K562 (cell line): ENCODE measurements around the gene MGST3.

ENCODE experiments used
- CTCF ChIP-seq, 3 experiments: IDR thresholded peaks in 2 of 3; conservative IDR thresholded peaks in 1 of 3; 2 replicates each; pipeline ENCODE4 v1.5.1; 2011 to 2012; ENCODE audit warnings: low read length in 3 of 3, mild to moderate bottlenecking in 3 of 3, control low read depth in 2 of 3, improper control_type of control experiment in 1 of 3, inconsistent platforms in 1 of 3, low read depth in 1 of 3, mixed read lengths in 1 of 3, moderate library complexity in 1 of 3; ENCODE audit not compliant: insufficient read depth in 2 of 3
- FOXP1 ChIP-seq: sonication (generic); formaldehyde crosslinking; IDR thresholded peaks from 2 replicates; pipeline ENCODE4 v1.8.0; 2022; ENCODE audit warnings: mild to moderate bottlenecking, missing genetic modification reagents
- GTF2F1 ChIP-seq: IDR thresholded peaks from 2 replicates; pipeline ENCODE4 v1.6.1; 2011; ENCODE audit warnings: low read depth, low read length, improper control_type of control experiment
- KAT8 ChIP-seq: fragments of 450-650 bp; IDR thresholded peaks from 2 replicates; pipeline ENCODE4 v1.6.1; 2016; ENCODE audit warnings: low read depth, mild to moderate bottlenecking
- KLF1 ChIP-seq: fragments of 450-650 bp; IDR thresholded peaks from 2 replicates; pipeline ENCODE4 v1.6.1; 2016; ENCODE audit warnings: missing genetic modification characterization, missing compliant biosample characterization
- MAFK ChIP-seq: IDR thresholded peaks from 2 replicates; pipeline ENCODE4 v1.6.1; 2011; ENCODE audit warnings: low read length, improper control_type of control experiment
- POLR3A ChIP-seq: IDR thresholded peaks from 2 replicates; pipeline ENCODE4 v1.6.1; 2011; ENCODE audit warnings: borderline replicate concordance, mild to moderate bottlenecking, moderate library complexity; ENCODE audit not compliant: insufficient read length, insufficient read depth; ENCODE audit errors: extremely low read depth
- SRF ChIP-seq, 2 experiments: fragments of 250-450, 450-650 bp in 1 of 2; sonication (Bioruptor Pico) in 1 of 2; sonication (generic) in 1 of 2; formaldehyde crosslinking; IDR thresholded peaks; 2 replicates each; pipeline versions ENCODE4 v1.5.0 to v1.5.1; 2020 to 2022; ENCODE audit warnings: mild to moderate bottlenecking in 1 of 2, missing genetic modification reagents in 1 of 2
- TAF7 ChIP-seq: fragments of 450-650 bp; IDR thresholded peaks from 2 replicates; pipeline ENCODE4 v1.6.1; 2016; ENCODE audit warnings: missing genetic modification characterization, missing compliant biosample characterization
- THRAP3 ChIP-seq: fragments of 450-650 bp; IDR thresholded peaks from 2 replicates; pipeline ENCODE4 v1.6.1; 2016; ENCODE audit warnings: mild to moderate bottlenecking, inconsistent platforms, borderline replicate concordance
- ZBTB11 ChIP-seq, 3 experiments: fragments of 200-800 bp in 1 of 3; fragments of 250-450 bp in 1 of 3; fragments of 450-650 bp in 1 of 3; sonication (Bioruptor Pico) in 1 of 3; sonication (Bioruptor generic) in 1 of 3; formaldehyde crosslinking in 1 of 3; IDR thresholded peaks; 2 replicates each; pipeline versions ENCODE4 v1.6.1 to v1.8.0; 2016 to 2022; ENCODE audit warnings: mild to moderate bottlenecking in 2 of 3, missing genetic modification characterization in 2 of 3, missing compliant biosample characterization in 1 of 3, moderate library complexity in 1 of 3
- ZKSCAN1 ChIP-seq: fragments of 150-350 bp; IDR thresholded peaks from 2 replicates; pipeline ENCODE4 v1.6.1; 2016; ENCODE audit warnings: low read depth, low read length

GRCh38 chr1:165648919-165649572, 18.0 kb downstream of the MGST3 start:
- no peak for TF ChIP-seq TAF7 (tag)
- TF ChIP-seq POLR3A, result no peak
- TF ChIP-seq THRAP3, result no peak
- no peak for TF ChIP-seq GTF2F1
- TF ChIP-seq ZKSCAN1, result no peak
- no peak for TF ChIP-seq KAT8
- no peak for TF ChIP-seq SRF (CRISPR knock-in tag; IDR thresholded peaks at IDR 0.05)
- TF ChIP-seq CTCF (IDR thresholded peaks at IDR 0.05 in 2 of 3, conservative IDR thresholded peaks at IDR 0.05 in 1 of 3; ENCODE audit: insufficient read depth in 2 of 3, low read depth in 1 of 3, low read length in 3 of 3), result no peak
- TF ChIP-seq MAFK, result no peak
- no peak for TF ChIP-seq KLF1 (tag)
- no peak for TF ChIP-seq FOXP1 (CRISPR knock-in tag)
- TF ChIP-seq ZBTB11 (CRISPR knock-in tag; IDR thresholded peaks at IDR 0.05), result no peak
